ENCODE measurements around the gene PKD1L1. TPM values are rescaled to one million over a fixed set of nuclear protein-coding genes. Genes with fewer than 3 reads are reported as not detected.
A peak's percentile ranks its signal among the peaks of the same experiment; 100 is the strongest.
"Not testable (repeated sequence)": the region's sequence is repeated elsewhere in the genome, so short reads cannot be mapped to it uniquely, and the experiment has no call there.

Gene PKD1L1
- total RNA-seq, 1 donor from 2014 or later: 0.59 TPM

GRCh38 chr7:47944536-47945260 is 3.6 kb downstream of the PKD1L1 start:
- no peaks in the 10 kb centered on the region for H3K36me3 ChIP-seq
- H3K9me3 ChIP-seq: no peaks in the 10 kb centered on the region
- no peak overlapping the region for H3K27ac ChIP-seq
- intact Hi-C loops (cut with DNase I): no loop called here
- DNase-seq (no peak), ATAC-seq (no peak)
- H3K4me3 ChIP-seq: no peak overlapping the region
- peaks cover 33% of the 10 kb centered on the region for H3K4me1 ChIP-seq
- H3K27me3 ChIP-seq (ENCODE audit: low read depth): no peaks in the 10 kb centered on the region
- TF ChIP-seq CTCF (IDR thresholded peaks at IDR 0.05): no peak

- Histone ChIP-seq H3K27ac (no peak overlapping the region), H3K4me3 (no peak overlapping the region), H3K36me3 (no peaks in the 10 kb centered on the region), H3K27me3 (ENCODE audit: low read depth) (no peaks in the 10 kb centered on the region), H3K4me1 (peaks cover 31% of the 10 kb centered on the region), H3K9me3 (no peaks in the 10 kb centered on the region)
- TF ChIP-seq CTCF (IDR thresholded peaks at IDR 0.05): no peak
- ATAC-seq (no peak), DNase-seq (no peak)
- intact Hi-C loops (cut with DNase I): no loop called here
These were observed 4.4 kb downstream of the PKD1L1 start for GRCh38 chr7:47943676-47944474.

GRCh38 chr7:47942651-47943050 is 5.6 kb downstream of the PKD1L1 start:
- H3K4me3 ChIP-seq; H3K36me3 ChIP-seq; ATAC-seq; H3K9me3 ChIP-seq; DNase-seq; H3K27ac ChIP-seq; intact Hi-C loops (cut with DNase I); H3K27me3 ChIP-seq (ENCODE audit: low read depth): not testable (repeated sequence)
- H3K4me1 ChIP-seq: peaks cover 31% of the 10 kb centered on the region

GRCh38 chr7:47942132-47942531 is 6.1 kb downstream of the PKD1L1 start:
- no peak for ATAC-seq
- TF ChIP-seq CTCF (IDR thresholded peaks at IDR 0.05): no peak
- no peak for DNase-seq
- Histone ChIP-seq H3K4me3 (no peak overlapping the region), H3K9me3 (no peaks in the 10 kb centered on the region), H3K36me3 (no peaks in the 10 kb centered on the region), H3K27ac (peak overlapping the region; percentile 57), H3K4me1 (peaks cover 31% of the 10 kb centered on the region), H3K27me3 (ENCODE audit: low read depth) (no peaks in the 10 kb centered on the region)
- intact Hi-C loops (cut with DNase I): no loop called here

- no peak overlapping the region for H3K4me3 ChIP-seq
- no peak for DNase-seq
- H3K4me1 ChIP-seq: peaks cover 31% of the 10 kb centered on the region
- H3K9me3 ChIP-seq: no peaks in the 10 kb centered on the region
- H3K27me3 ChIP-seq (ENCODE audit: low read depth): no peaks in the 10 kb centered on the region
- intact Hi-C loops (cut with DNase I): no loop called here
- H3K36me3 ChIP-seq: no peaks in the 10 kb centered on the region
- TF ChIP-seq CTCF (IDR thresholded peaks at IDR 0.05): no peak
- ATAC-seq: peak in 1 of 2 donors; percentile 70
- H3K27ac ChIP-seq: peak overlapping the region; percentile 57
These were observed 7.0 kb downstream of the PKD1L1 start for GRCh38 chr7:47941136-47941844.

Measured in lower lobe of right lung (tissue), 2 donors.